ENCODE results near the gene ABHD17A.

ABHD17A gene

GRCh38 chr19:1863638-1864479, 21.4 kb downstream of the ABHD17A start:
- peak overlapping the region; percentile 96 for H3K27ac ChIP-seq
- no peak for TF ChIP-seq CTCF (conservative IDR thresholded peaks at IDR 0.05)

- TF ChIP-seq CTCF (conservative IDR thresholded peaks at IDR 0.05), result no peak
- H3K27ac ChIP-seq, result peak within 1 kb of the TSS; percentile 96
These were observed 22.0 kb downstream of the ABHD17A start, which contains the start of gene KLF16 for GRCh38 chr19:1863328-1863637. TSS of gene KLF16 (minus strand) at chr19:1863579. CDS start at chr19:1863497, 82 bp downstream.

GRCh38 chr19:1862424-1863327, 22.6 kb downstream of the ABHD17A start:
- H3K27ac ChIP-seq, result peak overlapping the region; percentile 96
- no peak for TF ChIP-seq CTCF (conservative IDR thresholded peaks at IDR 0.05)

- H3K27ac ChIP-seq, result peak overlapping the region; percentile 96
- no peak for TF ChIP-seq CTCF (conservative IDR thresholded peaks at IDR 0.05)
These were observed 23.2 kb downstream of the ABHD17A start for GRCh38 chr19:1862068-1862423.

- peak overlapping the region; percentile 96 for H3K27ac ChIP-seq
- TF ChIP-seq CTCF (conservative IDR thresholded peaks at IDR 0.05), result no peak
These were observed 23.7 kb downstream of the ABHD17A start for GRCh38 chr19:1861599-1862031.

- no peak for TF ChIP-seq CTCF (conservative IDR thresholded peaks at IDR 0.05)
- H3K27ac ChIP-seq, result peak overlapping the region; percentile 96
These were observed 24.3 kb downstream of the ABHD17A start for GRCh38 chr19:1860821-1861598.
